GM18861 (cell line): Measurements from ENCODE around the gene CTCF.
A peak's percentile ranks its signal among the peaks of the same experiment; 100 is the strongest.

Experiments
- ATAC-seq: cut with Tn5 transposase; IDR thresholded peaks from one replicate; pipeline ENCODE4 v1.9.1; 2021; ENCODE audit not compliant: unreplicated experiment

The CTCF gene

GRCh38 chr16:67547423-67548264 is 14.7 kb upstream of the CTCF start:
- ATAC-seq = peak; percentile 34

GRCh38 chr16:67548265-67549126 is 13.8 kb upstream of the CTCF start:
- ATAC-seq = peak; percentile 23

- no peak for ATAC-seq
These were observed 13.1 kb upstream of the CTCF start for GRCh38 chr16:67549240-67549639.

- ATAC-seq = no peak
These were observed 12.4 kb upstream of the CTCF start for GRCh38 chr16:67549936-67550335.

GRCh38 chr16:67551091-67551490 is 11.2 kb upstream of the CTCF start:
- ATAC-seq = no peak

GRCh38 chr16:67551972-67552371 is 10.4 kb upstream of the CTCF start:
- ATAC-seq = no peak

- no peak for ATAC-seq
These were observed 9.8 kb upstream of the CTCF start for GRCh38 chr16:67552476-67552875.

- no peak for ATAC-seq
These were observed 6.5 kb upstream of the CTCF start for GRCh38 chr16:67555795-67556212.

- no peak for ATAC-seq
These were observed 3.5 kb upstream of the CTCF start for GRCh38 chr16:67558859-67559258.

GRCh38 chr16:67560827-67561342 is 1.4 kb upstream of the CTCF start:
- no peak for ATAC-seq

- no peak for ATAC-seq
These were observed 864 bp upstream of the CTCF start for GRCh38 chr16:67561501-67561823.

- ATAC-seq = peak; percentile 78
These were observed 351 bp upstream of the CTCF start for GRCh38 chr16:67561824-67562525.

- ATAC-seq = peak; percentile 12
These were observed 787 bp downstream of the CTCF start for GRCh38 chr16:67562918-67563707.

- ATAC-seq = no peak
These were observed 1.6 kb downstream of the CTCF start for GRCh38 chr16:67563708-67564468.

GRCh38 chr16:67565470-67566100 is 3.3 kb downstream of the CTCF start:
- ATAC-seq = no peak

- ATAC-seq = no peak
These were observed 9.1 kb downstream of the CTCF start for GRCh38 chr16:67571464-67571863.

- no peak for ATAC-seq
These were observed 9.7 kb downstream of the CTCF start for GRCh38 chr16:67571981-67572431.

GRCh38 chr16:67579686-67580085 is 17.4 kb downstream of the CTCF start:
- ATAC-seq = no peak

- ATAC-seq = no peak
These were observed 17.9 kb downstream of the CTCF start for GRCh38 chr16:67580202-67580601.
